Measurements from ENCODE around the gene POLR3E.

The POLR3E gene

GRCh38 chr16:22320572-22321339 lies 23.5 kb downstream of the POLR3E start:
- DNase-seq (ENCODE audit: low read depth), result no peak
- Histone ChIP-seq H3K9ac (ENCODE audit: low read length) (no peak overlapping the region), H3K27me3 (replicated peaks; ENCODE audit: control insufficient read depth, insufficient read depth, low read length) (no peaks in the 10 kb centered on the region), H3K4me3 (ENCODE audit: low read length) (no peak overlapping the region), H3K9me3 (ENCODE audit: control insufficient read depth, low read length) (no peaks in the 10 kb centered on the region), H3K36me3 (ENCODE audit: control insufficient read depth, insufficient read depth, low read length, severe bottlenecking) (peaks cover 76% of the 10 kb centered on the region), H3K4me1 (ENCODE audit: control insufficient read depth, insufficient read depth, low read length) (no peaks in the 10 kb centered on the region)

GRCh38 chr16:22321340-22322001 lies 24.3 kb downstream of the POLR3E start:
- H3K4me1 ChIP-seq (ENCODE audit: control insufficient read depth, insufficient read depth, low read length), result peaks cover under 1% of the 10 kb centered on the region
- no peaks in the 10 kb centered on the region for H3K9me3 ChIP-seq (ENCODE audit: control insufficient read depth, low read length)
- no peak overlapping the region for H3K4me3 ChIP-seq (ENCODE audit: low read length)
- peak; percentile 81 for DNase-seq (ENCODE audit: low read depth)
- H3K27me3 ChIP-seq (replicated peaks; ENCODE audit: control insufficient read depth, insufficient read depth, low read length), result no peaks in the 10 kb centered on the region
- peaks cover 75% of the 10 kb centered on the region for H3K36me3 ChIP-seq (ENCODE audit: control insufficient read depth, insufficient read depth, low read length, severe bottlenecking)
- no peak overlapping the region for H3K9ac ChIP-seq (ENCODE audit: low read length)

GRCh38 chr16:22322021-22322471 lies 24.8 kb downstream of the POLR3E start:
- Histone ChIP-seq H3K36me3 (ENCODE audit: control insufficient read depth, insufficient read depth, low read length, severe bottlenecking) (peaks cover 73% of the 10 kb centered on the region), H3K4me1 (ENCODE audit: control insufficient read depth, insufficient read depth, low read length) (peaks cover 4% of the 10 kb centered on the region), H3K4me3 (ENCODE audit: low read length) (no peak overlapping the region), H3K9me3 (ENCODE audit: control insufficient read depth, low read length) (no peaks in the 10 kb centered on the region), H3K27me3 (replicated peaks; ENCODE audit: control insufficient read depth, insufficient read depth, low read length) (no peaks in the 10 kb centered on the region), H3K9ac (ENCODE audit: low read length) (no peak overlapping the region)
- no peak for DNase-seq (ENCODE audit: low read depth)

GRCh38 chr16:22322741-22323140 lies 25.5 kb downstream of the POLR3E start:
- peaks cover 4% of the 10 kb centered on the region for H3K4me1 ChIP-seq (ENCODE audit: control insufficient read depth, insufficient read depth, low read length)
- no peaks in the 10 kb centered on the region for H3K27me3 ChIP-seq (replicated peaks; ENCODE audit: control insufficient read depth, insufficient read depth, low read length)
- DNase-seq (ENCODE audit: low read depth), result no peak
- H3K9ac ChIP-seq (ENCODE audit: low read length), result no peak overlapping the region
- no peaks in the 10 kb centered on the region for H3K9me3 ChIP-seq (ENCODE audit: control insufficient read depth, low read length)
- H3K36me3 ChIP-seq (ENCODE audit: control insufficient read depth, insufficient read depth, low read length, severe bottlenecking), result peaks cover 73% of the 10 kb centered on the region
- H3K4me3 ChIP-seq (ENCODE audit: low read length), result no peak overlapping the region

- H3K4me3 ChIP-seq (ENCODE audit: low read length), result no peak overlapping the region
- H3K9me3 ChIP-seq (ENCODE audit: control insufficient read depth, low read length), result no peaks in the 10 kb centered on the region
- H3K9ac ChIP-seq (ENCODE audit: low read length), result no peak overlapping the region
- peaks cover 4% of the 10 kb centered on the region for H3K4me1 ChIP-seq (ENCODE audit: control insufficient read depth, insufficient read depth, low read length)
- peaks cover 78% of the 10 kb centered on the region for H3K36me3 ChIP-seq (ENCODE audit: control insufficient read depth, insufficient read depth, low read length, severe bottlenecking)
- no peak for DNase-seq (ENCODE audit: low read depth)
- no peaks in the 10 kb centered on the region for H3K27me3 ChIP-seq (replicated peaks; ENCODE audit: control insufficient read depth, insufficient read depth, low read length)
These were observed 26.2 kb downstream of the POLR3E start for GRCh38 chr16:22323173-22323958.

- DNase-seq (ENCODE audit: low read depth), result no peak
- no peak overlapping the region for H3K4me3 ChIP-seq (ENCODE audit: low read length)
- no peaks in the 10 kb centered on the region for H3K9me3 ChIP-seq (ENCODE audit: control insufficient read depth, low read length)
- peaks cover 81% of the 10 kb centered on the region for H3K36me3 ChIP-seq (ENCODE audit: control insufficient read depth, insufficient read depth, low read length, severe bottlenecking)
- H3K9ac ChIP-seq (ENCODE audit: low read length), result no peak overlapping the region
- no peaks in the 10 kb centered on the region for H3K27me3 ChIP-seq (replicated peaks; ENCODE audit: control insufficient read depth, insufficient read depth, low read length)
- H3K4me1 ChIP-seq (ENCODE audit: control insufficient read depth, insufficient read depth, low read length), result peaks cover 4% of the 10 kb centered on the region
These were observed 27.0 kb downstream of the POLR3E start for GRCh38 chr16:22323959-22324786.

- Histone ChIP-seq H3K4me3 (ENCODE audit: low read length) (no peak overlapping the region), H3K36me3 (ENCODE audit: control insufficient read depth, insufficient read depth, low read length, severe bottlenecking) (peaks cover 79% of the 10 kb centered on the region), H3K9ac (ENCODE audit: low read length) (no peak overlapping the region), H3K27me3 (replicated peaks; ENCODE audit: control insufficient read depth, insufficient read depth, low read length) (no peaks in the 10 kb centered on the region), H3K9me3 (ENCODE audit: control insufficient read depth, low read length) (no peaks in the 10 kb centered on the region), H3K4me1 (ENCODE audit: control insufficient read depth, insufficient read depth, low read length) (peaks cover 4% of the 10 kb centered on the region)
- DNase-seq (ENCODE audit: low read depth), result no peak
These were observed 27.8 kb downstream of the POLR3E start for GRCh38 chr16:22324787-22325597.

- H3K4me3 ChIP-seq (ENCODE audit: low read length), result no peak overlapping the region
- H3K27me3 ChIP-seq (replicated peaks; ENCODE audit: control insufficient read depth, insufficient read depth, low read length), result no peaks in the 10 kb centered on the region
- DNase-seq (ENCODE audit: low read depth), result no peak
- H3K9me3 ChIP-seq (ENCODE audit: control insufficient read depth, low read length), result no peaks in the 10 kb centered on the region
- H3K36me3 ChIP-seq (ENCODE audit: control insufficient read depth, insufficient read depth, low read length, severe bottlenecking), result peaks cover 75% of the 10 kb centered on the region
- no peak overlapping the region for H3K9ac ChIP-seq (ENCODE audit: low read length)
- H3K4me1 ChIP-seq (ENCODE audit: control insufficient read depth, insufficient read depth, low read length), result peaks cover 4% of the 10 kb centered on the region
These were observed 28.6 kb downstream of the POLR3E start for GRCh38 chr16:22325598-22326368.

GRCh38 chr16:22326369-22326652 lies 29.1 kb downstream of the POLR3E start:
- no peak overlapping the region for H3K4me3 ChIP-seq (ENCODE audit: low read length)
- H3K9ac ChIP-seq (ENCODE audit: low read length), result peak overlapping the region; percentile 37
- no peaks in the 10 kb centered on the region for H3K27me3 ChIP-seq (replicated peaks; ENCODE audit: control insufficient read depth, insufficient read depth, low read length)
- no peaks in the 10 kb centered on the region for H3K9me3 ChIP-seq (ENCODE audit: control insufficient read depth, low read length)
- no peak for DNase-seq (ENCODE audit: low read depth)
- peaks cover 76% of the 10 kb centered on the region for H3K36me3 ChIP-seq (ENCODE audit: control insufficient read depth, insufficient read depth, low read length, severe bottlenecking)
- H3K4me1 ChIP-seq (ENCODE audit: control insufficient read depth, insufficient read depth, low read length), result peaks cover 4% of the 10 kb centered on the region

All from adipocyte (in vitro differentiated cells).